ENCODE results near the gene TIMM23. TPM values are rescaled to one million over a fixed set of nuclear protein-coding genes. Genes with fewer than 3 reads are reported as not detected.
"Not testable (repeated sequence)": the region's sequence is repeated elsewhere in the genome, so short reads cannot be mapped to it uniquely, and the experiment has no call there.

TIMM23 gene, protein sequence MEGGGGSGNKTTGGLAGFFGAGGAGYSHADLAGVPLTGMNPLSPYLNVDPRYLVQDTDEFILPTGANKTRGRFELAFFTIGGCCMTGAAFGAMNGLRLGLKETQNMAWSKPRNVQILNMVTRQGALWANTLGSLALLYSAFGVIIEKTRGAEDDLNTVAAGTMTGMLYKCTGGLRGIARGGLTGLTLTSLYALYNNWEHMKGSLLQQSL
- polyA plus RNA-seq: 10 to 100 TPM; 56.7 to 62.1 TPM

DNA sequence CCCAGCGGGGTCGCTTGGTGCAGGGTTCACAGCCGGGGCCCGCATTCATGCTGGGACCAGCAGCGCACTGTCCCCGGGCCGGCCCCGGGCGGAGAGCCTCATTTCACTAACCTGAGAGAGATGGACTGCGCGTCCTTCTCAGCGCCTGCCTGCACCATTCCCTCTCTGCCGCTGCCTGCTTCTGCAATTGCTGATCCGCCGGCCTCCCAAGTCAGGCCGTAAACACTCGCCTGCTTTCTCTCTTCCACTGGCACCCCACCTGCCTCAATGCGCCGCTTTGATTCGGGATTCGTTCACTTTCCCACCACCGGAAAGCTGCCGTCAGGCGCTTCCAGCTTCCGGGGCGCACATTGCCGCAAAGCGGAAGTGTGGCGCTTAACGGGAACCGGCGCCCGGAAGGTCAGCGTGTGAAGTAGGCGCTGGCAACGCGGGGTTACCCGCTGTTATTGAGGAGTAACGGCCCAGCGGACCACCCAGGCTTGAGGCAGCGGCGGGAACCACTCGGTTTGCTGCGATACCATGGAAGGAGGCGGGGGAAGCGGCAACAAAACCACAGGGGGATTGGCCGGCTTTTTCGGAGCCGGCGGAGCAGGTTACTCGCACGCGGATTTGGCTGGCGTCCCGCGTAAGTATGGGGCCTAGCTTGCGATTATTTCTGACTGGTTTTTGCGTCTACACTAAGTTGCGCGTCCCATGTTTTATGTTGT lies at the start of gene TIMM23:
Gene TIMM23 (plus strand): TSS at position 384 of the 707 bp plus-strand sequence. CDS start 136 bp downstream, at position 520.
- WGBS, 2 donors: 0 to 1% methylated on average over 54 to 60 of the region's 60 CpGs
- not testable (repeated sequence) for H3K27me3 ChIP-seq (ENCODE audit: control insufficient read depth in 1 of 2, insufficient read depth in 2 of 2, low read length in 2 of 2); H3K9me3 ChIP-seq (ENCODE audit: control insufficient read depth in 2 of 2, insufficient read depth in 1 of 2, low read depth in 1 of 2, low read length in 1 of 2); H3K36me3 ChIP-seq (ENCODE audit: control insufficient read depth in 2 of 2, insufficient read depth in 2 of 2, low read length in 1 of 2); H3K4me1 ChIP-seq (ENCODE audit: control insufficient read depth in 2 of 2, insufficient read depth in 2 of 2, low read length in 1 of 2)
- Histone ChIP-seq H3K27ac (ENCODE audit: low read depth in 2 of 2, low read length in 1 of 2) (peak within 1 kb of the TSS; percentile 47 to 78), H3K4me3 (ENCODE audit: low read depth in 1 of 2, low read length in 2 of 2) (peak within 1 kb of the TSS; percentile 74 to 82)

DNA sequence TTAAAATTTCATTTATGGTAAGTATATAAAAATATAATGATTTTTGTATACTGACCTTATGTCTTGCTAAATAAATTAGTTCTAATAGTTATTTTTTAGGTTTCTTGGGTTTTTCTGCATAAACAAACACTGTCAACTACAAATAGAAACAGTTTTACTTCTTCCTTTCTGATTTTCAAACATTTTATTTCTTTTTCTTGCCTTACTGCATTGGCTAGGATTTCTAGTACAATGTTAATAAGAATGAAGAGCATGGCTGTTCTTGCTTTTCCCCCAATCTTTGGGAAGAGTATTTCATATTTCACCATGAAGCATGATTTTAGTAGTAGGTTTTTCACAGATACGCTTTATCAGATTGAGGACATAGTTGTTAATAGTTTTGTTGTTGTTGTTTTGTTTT lies 45.5 kb upstream of the TIMM23 start:
- H3K36me3 ChIP-seq (ENCODE audit: control insufficient read depth in 2 of 2, insufficient read depth in 2 of 2, low read length in 1 of 2); H3K27ac ChIP-seq (ENCODE audit: low read depth in 2 of 2, low read length in 1 of 2); H3K4me1 ChIP-seq (ENCODE audit: control insufficient read depth in 2 of 2, insufficient read depth in 2 of 2, low read length in 1 of 2); H3K4me3 ChIP-seq (ENCODE audit: low read depth in 1 of 2, low read length in 2 of 2); H3K27me3 ChIP-seq (ENCODE audit: control insufficient read depth in 1 of 2, insufficient read depth in 2 of 2, low read length in 2 of 2); H3K9me3 ChIP-seq (ENCODE audit: control insufficient read depth in 2 of 2, insufficient read depth in 1 of 2, low read depth in 1 of 2, low read length in 1 of 2): not testable (repeated sequence)
- WGBS, 2 donors: 99 to 100% methylated on average over 1 of the region's 1 CpG

DNA sequence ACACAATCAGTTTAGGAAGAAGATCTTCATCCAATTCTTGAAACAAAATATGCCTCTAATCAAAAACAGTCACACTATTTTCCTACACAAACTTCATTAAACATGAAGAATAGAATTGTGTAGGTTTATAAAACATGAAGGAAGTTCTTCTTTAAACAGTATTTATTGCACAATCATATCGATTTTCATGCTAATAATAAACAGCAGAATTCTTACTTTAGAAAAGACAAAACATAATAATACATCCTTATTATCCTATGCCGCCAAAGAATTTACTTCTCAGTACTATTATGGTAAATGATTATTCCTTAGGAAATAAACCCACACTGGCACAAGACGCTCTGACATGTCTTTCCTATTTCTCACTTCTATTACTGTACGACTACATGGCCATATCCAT lies 41.0 kb upstream of the TIMM23 start:
- not testable (repeated sequence) for H3K4me1 ChIP-seq (ENCODE audit: control insufficient read depth in 2 of 2, insufficient read depth in 2 of 2, low read length in 1 of 2); H3K27ac ChIP-seq (ENCODE audit: low read depth in 2 of 2, low read length in 1 of 2); H3K36me3 ChIP-seq (ENCODE audit: control insufficient read depth in 2 of 2, insufficient read depth in 2 of 2, low read length in 1 of 2); H3K9me3 ChIP-seq (ENCODE audit: control insufficient read depth in 2 of 2, insufficient read depth in 1 of 2, low read depth in 1 of 2, low read length in 1 of 2); H3K4me3 ChIP-seq (ENCODE audit: low read depth in 1 of 2, low read length in 2 of 2); H3K27me3 ChIP-seq (ENCODE audit: control insufficient read depth in 1 of 2, insufficient read depth in 2 of 2, low read length in 2 of 2)
- 82 to 88% methylated on average over 3 of the region's 4 CpGs for WGBS, 2 donors

GRCh38 chr10:45934788-45935187 lies 37.5 kb upstream of the TIMM23 start:
- H3K27ac ChIP-seq (ENCODE audit: low read depth in 2 of 2, low read length in 1 of 2); H3K4me3 ChIP-seq (ENCODE audit: low read depth in 1 of 2, low read length in 2 of 2); H3K27me3 ChIP-seq (ENCODE audit: control insufficient read depth in 1 of 2, insufficient read depth in 2 of 2, low read length in 2 of 2); H3K4me1 ChIP-seq (ENCODE audit: control insufficient read depth in 2 of 2, insufficient read depth in 2 of 2, low read length in 1 of 2); H3K36me3 ChIP-seq (ENCODE audit: control insufficient read depth in 2 of 2, insufficient read depth in 2 of 2, low read length in 1 of 2); H3K9me3 ChIP-seq (ENCODE audit: control insufficient read depth in 2 of 2, insufficient read depth in 1 of 2, low read depth in 1 of 2, low read length in 1 of 2): not testable (repeated sequence)
- WGBS, 2 donors: 86 to 88% methylated on average over 3 of the region's 3 CpGs

- H3K36me3 ChIP-seq (ENCODE audit: control insufficient read depth in 2 of 2, insufficient read depth in 2 of 2, low read length in 1 of 2); H3K9me3 ChIP-seq (ENCODE audit: control insufficient read depth in 2 of 2, insufficient read depth in 1 of 2, low read depth in 1 of 2, low read length in 1 of 2); H3K27me3 ChIP-seq (ENCODE audit: control insufficient read depth in 1 of 2, insufficient read depth in 2 of 2, low read length in 2 of 2); H3K27ac ChIP-seq (ENCODE audit: low read depth in 2 of 2, low read length in 1 of 2); H3K4me3 ChIP-seq (ENCODE audit: low read depth in 1 of 2, low read length in 2 of 2); H3K4me1 ChIP-seq (ENCODE audit: control insufficient read depth in 2 of 2, insufficient read depth in 2 of 2, low read length in 1 of 2): not testable (repeated sequence)
- WGBS, 2 donors: 76 to 79% methylated on average over 2 of the region's 2 CpGs
Measured at GRCh38 chr10:45939176-45939697, 33.1 kb upstream of the TIMM23 start.

DNA sequence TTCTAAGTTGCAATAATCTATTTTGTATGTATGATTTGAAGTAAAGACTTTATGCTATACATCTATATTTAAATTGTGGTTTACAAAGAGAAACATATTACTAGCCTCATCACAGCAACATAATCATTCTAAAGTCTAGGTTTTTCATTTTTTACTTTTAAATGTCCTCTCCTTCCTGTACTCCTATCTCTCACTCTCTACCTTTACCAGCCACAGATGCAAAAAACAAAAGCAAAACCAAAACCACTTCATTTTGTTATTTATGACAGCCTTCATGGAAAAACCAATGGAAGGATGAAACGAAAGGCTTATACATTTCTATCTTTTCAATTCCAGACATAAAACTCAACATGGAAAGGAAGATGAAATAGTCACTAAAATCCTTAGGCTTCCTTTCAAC lies 31.1 kb upstream of the TIMM23 start:
- H3K9me3 ChIP-seq (ENCODE audit: control insufficient read depth in 2 of 2, insufficient read depth in 1 of 2, low read depth in 1 of 2, low read length in 1 of 2); H3K4me3 ChIP-seq (ENCODE audit: low read depth in 1 of 2, low read length in 2 of 2); H3K27ac ChIP-seq (ENCODE audit: low read depth in 2 of 2, low read length in 1 of 2); H3K36me3 ChIP-seq (ENCODE audit: control insufficient read depth in 2 of 2, insufficient read depth in 2 of 2, low read length in 1 of 2); H3K27me3 ChIP-seq (ENCODE audit: control insufficient read depth in 1 of 2, insufficient read depth in 2 of 2, low read length in 2 of 2); H3K4me1 ChIP-seq (ENCODE audit: control insufficient read depth in 2 of 2, insufficient read depth in 2 of 2, low read length in 1 of 2): not testable (repeated sequence)
- WGBS, 2 donors: no CpG with 5 or more reads among the region's 1 CpG

DNA sequence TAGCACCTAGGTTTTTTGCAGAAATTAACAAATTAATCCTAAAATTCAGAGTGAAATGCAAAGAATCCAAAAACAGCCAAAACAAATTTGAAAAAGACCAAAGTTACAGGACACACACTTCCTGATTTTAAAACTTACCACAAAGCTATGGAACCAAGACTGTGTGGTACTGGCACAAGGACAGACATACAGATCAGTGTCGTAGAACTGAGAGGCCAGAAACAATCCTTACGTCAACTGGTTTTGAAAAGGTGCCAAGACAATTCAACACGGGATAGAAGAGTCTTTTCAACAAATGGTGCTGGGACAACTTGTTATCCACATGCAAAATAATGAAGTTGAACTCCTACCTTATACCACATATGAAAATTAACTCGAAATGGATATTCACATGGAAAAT lies 26.8 kb upstream of the TIMM23 start:
- not testable (repeated sequence) for H3K27me3 ChIP-seq (ENCODE audit: control insufficient read depth in 1 of 2, insufficient read depth in 2 of 2, low read length in 2 of 2); H3K4me3 ChIP-seq (ENCODE audit: low read depth in 1 of 2, low read length in 2 of 2); H3K27ac ChIP-seq (ENCODE audit: low read depth in 2 of 2, low read length in 1 of 2); H3K4me1 ChIP-seq (ENCODE audit: control insufficient read depth in 2 of 2, insufficient read depth in 2 of 2, low read length in 1 of 2); H3K36me3 ChIP-seq (ENCODE audit: control insufficient read depth in 2 of 2, insufficient read depth in 2 of 2, low read length in 1 of 2); H3K9me3 ChIP-seq (ENCODE audit: control insufficient read depth in 2 of 2, insufficient read depth in 1 of 2, low read depth in 1 of 2, low read length in 1 of 2)
- 86 to 89% methylated on average over 4 of the region's 4 CpGs for WGBS, 2 donors

DNA sequence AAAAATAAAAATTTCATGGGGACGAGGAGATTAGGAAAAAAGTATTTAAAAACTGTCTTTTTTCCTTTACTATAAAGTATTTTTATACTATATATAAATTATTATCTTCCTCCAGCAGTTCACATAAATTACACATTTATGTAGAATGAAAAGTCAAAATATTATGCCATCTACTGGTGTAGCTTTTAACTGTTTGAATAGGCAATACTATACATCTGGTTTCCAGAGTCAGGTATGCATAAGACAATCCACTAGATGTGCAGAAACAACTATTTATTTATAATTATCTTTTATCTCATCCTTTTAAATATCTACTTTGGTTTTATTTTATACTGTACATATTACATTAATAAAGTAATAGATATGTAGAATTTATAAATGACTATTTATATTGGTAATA lies 24.9 kb upstream of the TIMM23 start:
- not testable (repeated sequence) for H3K4me1 ChIP-seq (ENCODE audit: control insufficient read depth in 2 of 2, insufficient read depth in 2 of 2, low read length in 1 of 2); H3K9me3 ChIP-seq (ENCODE audit: control insufficient read depth in 2 of 2, insufficient read depth in 1 of 2, low read depth in 1 of 2, low read length in 1 of 2); H3K27me3 ChIP-seq (ENCODE audit: control insufficient read depth in 1 of 2, insufficient read depth in 2 of 2, low read length in 2 of 2); H3K4me3 ChIP-seq (ENCODE audit: low read depth in 1 of 2, low read length in 2 of 2); H3K27ac ChIP-seq (ENCODE audit: low read depth in 2 of 2, low read length in 1 of 2); H3K36me3 ChIP-seq (ENCODE audit: control insufficient read depth in 2 of 2, insufficient read depth in 2 of 2, low read length in 1 of 2)
- WGBS, 2 donors: 87 to 97% methylated on average over 1 of the region's 1 CpG

- not testable (repeated sequence) for H3K27me3 ChIP-seq (ENCODE audit: control insufficient read depth in 1 of 2, insufficient read depth in 2 of 2, low read length in 2 of 2); H3K36me3 ChIP-seq (ENCODE audit: control insufficient read depth in 2 of 2, insufficient read depth in 2 of 2, low read length in 1 of 2); H3K4me1 ChIP-seq (ENCODE audit: control insufficient read depth in 2 of 2, insufficient read depth in 2 of 2, low read length in 1 of 2); H3K27ac ChIP-seq (ENCODE audit: low read depth in 2 of 2, low read length in 1 of 2); H3K4me3 ChIP-seq (ENCODE audit: low read depth in 1 of 2, low read length in 2 of 2); H3K9me3 ChIP-seq (ENCODE audit: control insufficient read depth in 2 of 2, insufficient read depth in 1 of 2, low read depth in 1 of 2, low read length in 1 of 2)
Measured at GRCh38 chr10:45948801-45949200, 23.5 kb upstream of the TIMM23 start.

DNA sequence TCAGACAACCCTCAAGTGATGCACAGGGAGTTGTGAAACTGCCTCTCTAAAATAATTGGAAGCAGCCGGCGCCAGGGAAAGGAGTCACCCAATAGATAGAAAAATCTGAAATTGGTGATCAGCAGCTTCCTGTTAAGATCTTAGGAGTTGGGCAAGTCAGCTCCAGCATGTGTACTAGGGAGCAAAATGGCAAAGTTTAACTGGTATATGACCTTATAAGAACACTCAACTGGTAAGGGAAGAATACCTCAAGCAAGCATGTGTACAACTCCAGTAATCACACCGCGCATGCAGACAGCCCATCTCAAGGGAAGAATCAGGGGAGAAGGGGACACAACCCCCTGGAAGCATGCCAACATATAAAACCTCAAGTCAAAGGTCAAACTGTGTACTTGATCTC lies 17.9 kb upstream of the TIMM23 start:
- not testable (repeated sequence) for H3K36me3 ChIP-seq (ENCODE audit: control insufficient read depth in 2 of 2, insufficient read depth in 2 of 2, low read length in 1 of 2); H3K27me3 ChIP-seq (ENCODE audit: control insufficient read depth in 1 of 2, insufficient read depth in 2 of 2, low read length in 2 of 2); H3K4me3 ChIP-seq (ENCODE audit: low read depth in 1 of 2, low read length in 2 of 2); H3K27ac ChIP-seq (ENCODE audit: low read depth in 2 of 2, low read length in 1 of 2); H3K4me1 ChIP-seq (ENCODE audit: control insufficient read depth in 2 of 2, insufficient read depth in 2 of 2, low read length in 1 of 2); H3K9me3 ChIP-seq (ENCODE audit: control insufficient read depth in 2 of 2, insufficient read depth in 1 of 2, low read depth in 1 of 2, low read length in 1 of 2)
- WGBS, 2 donors: 97 to 98% methylated on average over 4 of the region's 4 CpGs
